HepG2 (cell line): Measurements from ENCODE around the gene MARK2. TPM values are rescaled to one million over a fixed set of nuclear protein-coding genes. Genes with fewer than 3 reads are reported as not detected.

Experiments
- ADNP ChIP-seq: sonication (generic); formaldehyde crosslinking; IDR thresholded peaks from 2 replicates; pipeline ENCODE4 v1.4.0; 2020; ENCODE audit warnings: missing genetic modification reagents
- LCORL ChIP-seq, 2 experiments: fragments of 450-650 bp in 1 of 2; sonication (generic) in 1 of 2; formaldehyde crosslinking in 1 of 2; IDR thresholded peaks; 2 replicates each; pipeline versions ENCODE4 v1.5.0 to v1.6.1; 2017 to 2020; ENCODE audit warnings: antibody characterized with exemption in 1 of 2, missing genetic modification reagents in 1 of 2
- SRSF4 ChIP-seq: fragments of 200-400 bp; formaldehyde crosslinking; IDR thresholded peaks from one replicate; pipeline ENCODE4 v1.6.1; 2018; ENCODE audit warnings: mild to moderate bottlenecking, low read depth, low read length, moderate library complexity; ENCODE audit not compliant: poor library complexity, severe bottlenecking
- TERF1 ChIP-seq: sonication (generic); formaldehyde crosslinking; IDR thresholded peaks from 2 replicates; pipeline ENCODE4 v1.8.0; 2022; ENCODE audit warnings: mild to moderate bottlenecking, missing genetic modification reagents, moderate library complexity
- ZBTB2 ChIP-seq: sonication (generic); formaldehyde crosslinking; IDR thresholded peaks from 2 replicates; pipeline ENCODE4 v1.8.0; 2022; ENCODE audit warnings: low read depth, missing genetic modification reagents
- ZFP36 ChIP-seq: fragments of 150-350 bp; IDR thresholded peaks from 2 replicates; pipeline ENCODE4 v1.6.1; 2018; ENCODE audit warnings: borderline replicate concordance, low read length, low read depth; ENCODE audit not compliant: partially characterized antibody
- ZFP36L1 ChIP-seq: sonication (generic); formaldehyde crosslinking; IDR thresholded peaks from 2 replicates; pipeline ENCODE4 v1.8.0; 2022; ENCODE audit warnings: mild to moderate bottlenecking, missing genetic modification reagents, moderate library complexity
- ZMAT3 ChIP-seq: sonication (generic); formaldehyde crosslinking; conservative IDR thresholded peaks from 2 replicates; pipeline ENCODE4 v1.7.0; 2021; ENCODE audit warnings: missing genetic modification reagents
- ZNF33A ChIP-seq: sonication (generic); formaldehyde crosslinking; IDR thresholded peaks from 2 replicates; pipeline ENCODE4 v1.5.1; 2020; ENCODE audit warnings: missing genetic modification reagents, mild to moderate bottlenecking, moderate library complexity, borderline replicate concordance
- ZNF383 ChIP-seq: sonication (generic); formaldehyde crosslinking; IDR thresholded peaks from 2 replicates; pipeline ENCODE4 v1.4.0; 2020; ENCODE audit warnings: missing genetic modification reagents, mild to moderate bottlenecking, borderline replicate concordance
- ZNF598 ChIP-seq: sonication (generic); formaldehyde crosslinking; IDR thresholded peaks from 2 replicates; pipeline ENCODE4 v1.5.1; 2020; ENCODE audit warnings: mild to moderate bottlenecking, missing genetic modification reagents, borderline replicate concordance
- ZNF839 ChIP-seq: sonication (generic); formaldehyde crosslinking; IDR thresholded peaks from 2 replicates; pipeline ENCODE4 v1.4.0; 2020; ENCODE audit warnings: missing genetic modification reagents, mild to moderate bottlenecking, borderline replicate concordance
- ZSCAN31 ChIP-seq: sonication (generic); formaldehyde crosslinking; IDR thresholded peaks from 2 replicates; pipeline ENCODE4 v1.5.0; 2020; ENCODE audit warnings: low read depth, mild to moderate bottlenecking, missing genetic modification reagents
- polyA plus RNA-seq, 8 experiments: library from polyadenylated mRNA; depleted of rRNA in 3 of 8; stranded (reverse) in 7 of 8; unstranded in 1 of 8; fragments of >200 nt; fragmentation: Illumina TruSeq in 4 of 8; extraction: Trizol in 4 of 8; gene quantifications; 2 replicates each; pipeline versions ENCODE4 v1.2.1 to v1.2.3, GENCODE V29; 2011 to 2016; ENCODE audit warnings: low read depth in 4 of 8, missing spikeins in 1 of 8, mixed read lengths in 1 of 8; ENCODE audit not compliant: insufficient read depth in 1 of 8
- total RNA-seq, 5 experiments: library from RNA; depleted of rRNA; stranded (reverse); fragments of >200 nt; fragmentation: Illumina TruSeq; extraction: Trizol; gene quantifications; 2 replicates each; pipeline ENCODE4 v1.2.3, GENCODE V29; 2016; ENCODE audit warnings: low read depth in 1 of 5
- TF ChIP-seq, protein P1 (sequence below): sonication (generic); formaldehyde crosslinking; IDR thresholded peaks from 2 replicates; pipeline ENCODE4 v1.8.0; 2022; ENCODE audit warnings: missing genetic modification reagents, low read depth, mild to moderate bottlenecking, borderline replicate concordance
- TF ChIP-seq, protein P2 (sequence below): IDR thresholded peaks from 2 replicates; pipeline ENCODE4 v1.6.1; 2012; ENCODE audit warnings: low read length, improper control_type of control experiment
- TF ChIP-seq, protein P3 (sequence below): sonication (generic); formaldehyde crosslinking; IDR thresholded peaks from 2 replicates; pipeline ENCODE4 v1.4.0; 2020; ENCODE audit warnings: mild to moderate bottlenecking, missing genetic modification reagents
- TF ChIP-seq, protein P4 (sequence below): sonication (generic); formaldehyde crosslinking; IDR thresholded peaks from 2 replicates; pipeline ENCODE4 v1.5.0; 2020; ENCODE audit warnings: missing genetic modification reagents, mild to moderate bottlenecking, borderline replicate concordance

Gene MARK2
- total and polyA plus RNA-seq, 2 of the 13 experiments (the other 11 are each of a cell fraction or from before 2014, with no cell fraction given): 13.5 to 13.9 TPM

DNA sequence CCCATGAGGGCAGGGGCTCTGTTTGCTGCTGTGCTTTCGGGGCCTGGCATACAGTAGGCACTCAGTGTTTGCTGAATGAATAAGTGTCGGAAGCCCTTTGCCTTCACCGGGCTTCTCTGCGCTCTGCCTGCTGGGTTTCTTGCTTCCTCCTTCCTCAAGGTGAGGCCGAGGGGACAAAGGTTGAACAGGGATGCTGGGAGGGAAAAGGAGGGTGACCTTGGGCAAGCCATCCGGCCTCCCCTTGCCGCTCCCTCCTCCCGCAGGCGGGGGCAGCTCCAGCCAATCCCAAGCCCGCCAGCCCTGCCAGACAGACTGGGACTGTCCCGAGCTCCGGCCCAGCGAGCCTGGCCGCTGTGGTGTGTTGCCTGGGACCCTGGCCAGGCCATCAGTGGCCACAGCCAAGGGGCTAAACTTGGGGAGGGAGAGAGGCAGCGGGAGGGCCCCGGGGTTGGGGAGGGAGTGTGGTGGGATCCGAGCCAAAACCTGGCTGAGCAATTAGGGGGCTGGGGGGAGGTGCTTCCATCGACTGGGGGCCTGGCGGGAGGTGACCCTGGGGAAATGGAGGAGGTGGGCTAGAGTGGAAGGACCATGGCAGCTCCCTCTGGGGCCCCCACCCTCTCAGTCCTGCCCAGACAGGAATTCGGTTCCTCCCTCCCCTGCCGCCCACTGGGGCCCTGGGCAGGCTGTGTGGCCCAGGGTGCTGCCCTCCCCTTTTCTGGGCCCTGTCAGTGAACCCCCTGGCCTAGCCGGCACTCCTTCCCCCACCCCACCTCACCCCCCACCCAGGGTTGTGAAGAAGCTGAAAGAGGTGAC lies 81.4 kb downstream of the MARK2 start (continued):
- TF ChIP-seq, protein P1, sequence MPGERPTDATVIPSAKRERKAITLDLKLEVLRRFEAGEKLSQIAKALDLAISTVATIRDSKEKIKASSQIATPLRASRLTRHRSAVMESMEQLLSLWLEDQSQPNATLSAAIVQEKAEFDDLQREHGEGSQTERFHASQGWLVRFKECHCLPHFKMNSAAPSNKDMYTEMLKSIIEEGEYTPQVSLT (CRISPR knock-in tag): no peak
- TF ChIP-seq TERF1 (CRISPR knock-in tag): no peak
- TF ChIP-seq, protein P2, sequence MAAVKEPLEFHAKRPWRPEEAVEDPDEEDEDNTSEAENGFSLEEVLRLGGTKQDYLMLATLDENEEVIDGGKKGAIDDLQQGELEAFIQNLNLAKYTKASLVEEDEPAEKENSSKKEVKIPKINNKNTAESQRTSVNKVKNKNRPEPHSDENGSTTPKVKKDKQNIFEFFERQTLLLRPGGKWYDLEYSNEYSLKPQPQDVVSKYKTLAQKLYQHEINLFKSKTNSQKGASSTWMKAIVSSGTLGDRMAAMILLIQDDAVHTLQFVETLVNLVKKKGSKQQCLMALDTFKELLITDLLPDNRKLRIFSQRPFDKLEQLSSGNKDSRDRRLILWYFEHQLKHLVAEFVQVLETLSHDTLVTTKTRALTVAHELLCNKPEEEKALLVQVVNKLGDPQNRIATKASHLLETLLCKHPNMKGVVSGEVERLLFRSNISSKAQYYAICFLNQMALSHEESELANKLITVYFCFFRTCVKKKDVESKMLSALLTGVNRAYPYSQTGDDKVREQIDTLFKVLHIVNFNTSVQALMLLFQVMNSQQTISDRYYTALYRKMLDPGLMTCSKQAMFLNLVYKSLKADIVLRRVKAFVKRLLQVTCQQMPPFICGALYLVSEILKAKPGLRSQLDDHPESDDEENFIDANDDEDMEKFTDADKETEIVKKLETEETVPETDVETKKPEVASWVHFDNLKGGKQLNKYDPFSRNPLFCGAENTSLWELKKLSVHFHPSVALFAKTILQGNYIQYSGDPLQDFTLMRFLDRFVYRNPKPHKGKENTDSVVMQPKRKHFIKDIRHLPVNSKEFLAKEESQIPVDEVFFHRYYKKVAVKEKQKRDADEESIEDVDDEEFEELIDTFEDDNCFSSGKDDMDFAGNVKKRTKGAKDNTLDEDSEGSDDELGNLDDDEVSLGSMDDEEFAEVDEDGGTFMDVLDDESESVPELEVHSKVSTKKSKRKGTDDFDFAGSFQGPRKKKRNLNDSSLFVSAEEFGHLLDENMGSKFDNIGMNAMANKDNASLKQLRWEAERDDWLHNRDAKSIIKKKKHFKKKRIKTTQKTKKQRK: no peak
- no peak for TF ChIP-seq ZNF33A (CRISPR knock-in tag)
- no peak for TF ChIP-seq ZSCAN31
- no peak for TF ChIP-seq LCORL (IDR thresholded peaks at IDR 0.05)
- TF ChIP-seq LCORL (CRISPR knock-in tag; IDR thresholded peaks at IDR 0.05): 0 out of 2 replicates have a peak, but pooled peaks have one; percentile 29
- TF ChIP-seq ADNP: 0 out of 2 replicates have a peak, but pooled peaks have one; percentile 29
- TF ChIP-seq ZBTB2 (CRISPR knock-in tag): no peak; the same call in 1 of the 2 replicates
- peak; percentile 23; the same call in 1 of the 2 replicates for TF ChIP-seq ZMAT3 (CRISPR knock-in tag)
- no peak for TF ChIP-seq SRSF4
- TF ChIP-seq ZFP36: no peak
- TF ChIP-seq, protein P3, sequence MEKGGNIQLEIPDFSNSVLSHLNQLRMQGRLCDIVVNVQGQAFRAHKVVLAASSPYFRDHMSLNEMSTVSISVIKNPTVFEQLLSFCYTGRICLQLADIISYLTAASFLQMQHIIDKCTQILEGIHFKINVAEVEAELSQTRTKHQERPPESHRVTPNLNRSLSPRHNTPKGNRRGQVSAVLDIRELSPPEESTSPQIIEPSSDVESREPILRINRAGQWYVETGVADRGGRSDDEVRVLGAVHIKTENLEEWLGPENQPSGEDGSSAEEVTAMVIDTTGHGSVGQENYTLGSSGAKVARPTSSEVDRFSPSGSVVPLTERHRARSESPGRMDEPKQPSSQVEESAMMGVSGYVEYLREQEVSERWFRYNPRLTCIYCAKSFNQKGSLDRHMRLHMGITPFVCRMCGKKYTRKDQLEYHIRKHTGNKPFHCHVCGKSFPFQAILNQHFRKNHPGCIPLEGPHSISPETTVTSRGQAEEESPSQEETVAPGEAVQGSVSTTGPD (CRISPR knock-in tag): 0 out of 2 replicates have a peak, but pooled peaks have one; percentile 16
- no peak for TF ChIP-seq ZFP36L1
- no peak for TF ChIP-seq ZNF839 (CRISPR knock-in tag)
- 0 out of 2 replicates have a peak, but pooled peaks have one; percentile 39 for TF ChIP-seq ZNF383 (CRISPR knock-in tag)
- TF ChIP-seq, protein P4, sequence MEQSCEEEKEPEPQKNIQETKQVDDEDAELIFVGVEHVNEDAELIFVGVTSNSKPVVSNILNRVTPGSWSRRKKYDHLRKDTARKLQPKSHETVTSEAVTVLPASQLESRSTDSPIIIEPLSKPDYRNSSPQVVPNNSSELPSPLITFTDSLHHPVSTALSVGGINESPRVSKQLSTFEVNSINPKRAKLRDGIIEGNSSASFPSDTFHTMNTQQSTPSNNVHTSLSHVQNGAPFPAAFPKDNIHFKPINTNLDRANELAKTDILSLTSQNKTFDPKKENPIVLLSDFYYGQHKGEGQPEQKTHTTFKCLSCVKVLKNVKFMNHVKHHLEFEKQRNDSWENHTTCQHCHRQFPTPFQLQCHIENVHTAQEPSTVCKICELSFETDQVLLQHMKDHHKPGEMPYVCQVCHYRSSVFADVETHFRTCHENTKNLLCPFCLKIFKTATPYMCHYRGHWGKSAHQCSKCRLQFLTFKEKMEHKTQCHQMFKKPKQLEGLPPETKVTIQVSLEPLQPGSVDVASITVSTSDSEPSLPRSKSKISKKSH (CRISPR knock-in tag): no peak; the same call in 1 of the 2 replicates
- TF ChIP-seq ZNF598: 0 out of 2 replicates have a peak, but pooled peaks have one; percentile 54
